ENCODE measurements around the gene DIS3L2. TPM values are rescaled to one million over a fixed set of nuclear protein-coding genes. Genes with fewer than 3 reads are reported as not detected.

DIS3L2 gene
- total and polyA plus RNA-seq, 2 of the 8 experiments (the other 6 are each of a cell fraction or from before 2014, with no cell fraction given) = 11.5 to 21.6 TPM

DNA sequence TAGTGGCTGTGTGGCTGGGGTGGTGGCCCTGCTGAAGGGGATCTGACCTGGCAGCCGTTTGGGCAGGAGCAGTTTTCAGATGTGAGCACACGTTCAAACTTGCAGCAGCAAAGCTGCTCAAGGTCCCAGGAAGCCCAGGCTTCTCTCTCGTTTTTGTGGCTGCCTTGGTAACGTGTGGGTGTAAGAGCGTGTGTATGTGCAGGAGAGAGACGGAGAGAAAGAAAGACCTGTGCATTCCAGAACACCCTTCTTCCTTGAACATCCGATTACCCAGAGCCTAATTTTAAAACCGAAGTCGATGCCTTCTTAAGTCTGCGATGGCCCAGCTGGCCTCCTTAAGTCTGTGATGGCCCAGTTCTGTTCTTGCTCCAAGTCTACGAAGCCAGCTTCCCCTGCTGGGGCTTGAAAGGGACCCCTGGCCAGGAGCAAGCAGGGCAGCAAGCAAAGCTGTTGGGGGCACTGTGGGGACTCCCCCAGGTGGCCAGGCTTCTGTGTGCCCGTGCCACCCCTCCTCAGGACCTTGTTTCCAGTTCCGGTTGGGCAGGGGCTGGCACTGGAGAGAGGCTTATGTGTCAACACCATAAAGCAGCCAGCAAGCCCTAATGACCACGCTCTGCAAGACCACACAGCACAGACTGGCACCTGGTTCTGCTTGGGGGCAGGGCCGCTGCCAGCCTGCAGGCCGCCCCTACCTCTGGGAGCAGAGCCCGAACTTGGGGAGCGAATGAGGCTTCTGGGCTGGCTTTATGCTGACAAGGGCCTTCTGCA is 361.2 kb downstream of the DIS3L2 start:
- H4K5ac ChIP-seq (ENCODE audit: insufficient read length, low read depth, low read length) = no peak overlapping the region
- no peak overlapping the region for H3K4me3 ChIP-seq (ENCODE audit: extremely low read depth in 1 of 4, insufficient read depth in 2 of 4, low read depth in 3 of 4, low read length in 4 of 4)
- H4K91ac ChIP-seq (replicated peaks; ENCODE audit: insufficient read length, low read length) = no peak overlapping the region
- no peak overlapping the region for H3K27ac ChIP-seq (ENCODE audit: low read depth, low read length)
- H4K20me1 ChIP-seq (replicated peaks in 1 of 2; ENCODE audit: control insufficient read depth in 1 of 2, insufficient read depth in 2 of 2, low read length in 2 of 2) = peaks cover 0 to 2% of the 10 kb centered on the region in 2 experiments
- WGBS, 2 experiments (ENCODE audit: extremely low coverage in 1 of 2, insufficient coverage in 1 of 2, insufficient read length in 1 of 2, insufficient replicate concordance in 2 of 2, low coverage in 1 of 2, low lambda C conversion rate in 2 of 2, missing lambda C conversion rate in 1 of 2) = 87% methylated on average over 18 of the region's 18 CpGs; no CpG with 5 or more reads in 1 of the 2 experiments
- no peak overlapping the region for H2AK5ac ChIP-seq (ENCODE audit: low read depth, low read length)
- no peak overlapping the region for H3K4ac ChIP-seq (replicated peaks; ENCODE audit: insufficient read length, low read depth, low read length)
- H2BK5ac ChIP-seq (ENCODE audit: low read depth, low read length) = no peak overlapping the region
- H3K56ac ChIP-seq (replicated peaks; ENCODE audit: insufficient read length, low read depth, low read length) = no peak overlapping the region
- no peak overlapping the region for H2BK20ac ChIP-seq (ENCODE audit: low read length)
- no peak overlapping the region for H3K18ac ChIP-seq (ENCODE audit: extremely low read depth, low read length)
- H3K79me1 ChIP-seq (ENCODE audit: low read depth, low read length) = 0 out of 2 replicates have a peak, but pooled peaks cover 2% of the 10 kb centered on the region
- H3K27me3 ChIP-seq (replicated peaks in 1 of 4; ENCODE audit: control insufficient read depth in 3 of 4, extremely low read depth in 1 of 4, insufficient read depth in 3 of 4, low read length in 3 of 4) = no peaks in the 10 kb centered on the region
- DNase-seq (ENCODE audit: low read depth in 1 of 2, low spot score in 2 of 2) = no peak
- no peak overlapping the region for H2BK12ac ChIP-seq (ENCODE audit: low read depth, low read length)
- H3K4me1 ChIP-seq (replicated peaks in 1 of 4; ENCODE audit: control insufficient read depth in 3 of 4, insufficient read depth in 4 of 4, low read length in 3 of 4) = peaks cover 0 to 10% (median 4%) of the 10 kb centered on the region in 4 experiments; a peak in 5 of 7 replicates
- H3K23me2 ChIP-seq (ENCODE audit: low read depth, low read length) = no peaks in the 10 kb centered on the region
- no peaks in the 10 kb centered on the region for H3K9me3 ChIP-seq (ENCODE audit: insufficient read depth in 2 of 2, low read depth in 1 of 2, low read length in 1 of 2)
- H3K4me2 ChIP-seq (ENCODE audit: insufficient read depth in 1 of 2, low read depth in 2 of 2, low read length in 2 of 2) = no peak overlapping the region
- H3K9ac ChIP-seq (replicated peaks in 1 of 4; ENCODE audit: extremely low read depth in 1 of 4, low read depth in 3 of 4, low read length in 3 of 4) = no peak overlapping the region
- H3K36me3 ChIP-seq (ENCODE audit: control insufficient read depth in 2 of 4, insufficient read depth in 4 of 4, low read length in 3 of 4) = no peaks in the 10 kb centered on the region
- H3K14ac ChIP-seq (ENCODE audit: insufficient read length) = no peak overlapping the region
- CTCF ChIA-PET (ENCODE audit: partially characterized antibody) = interaction anchor here (0.7 to 10.9 kb wide), 23 partner anchors 12 to 421 kb away, joined by 3 to 124 read pairs (median 4); partner anchors contain the start of gene NPPC
- H3K23ac ChIP-seq (ENCODE audit: insufficient read length) = no peak overlapping the region
- H3K79me2 ChIP-seq (ENCODE audit: control insufficient read depth in 1 of 2, insufficient read depth in 2 of 2, low read length in 2 of 2) = no peaks in the 10 kb centered on the region
- FAIRE-seq = no peak
- POLR2A ChIA-PET (ENCODE audit: partially characterized antibody) = no interaction called here
- no peak overlapping the region for H2BK15ac ChIP-seq (ENCODE audit: low read length)
- no peak overlapping the region for H2BK120ac ChIP-seq (replicated peaks; ENCODE audit: low read depth, low read length)
- H2AFZ ChIP-seq (ENCODE audit: low read length) = no peak overlapping the region
- H4K8ac ChIP-seq (ENCODE audit: extremely low read depth, insufficient read depth, low read length) = no peak overlapping the region
- TF ChIP-seq CBX8 (IDR thresholded peaks at IDR 0.05; ENCODE audit: borderline replicate concordance, low read depth, low read length) (no peak), BCL11A (IDR thresholded peaks at IDR 0.05; ENCODE audit: low read depth in 2 of 2, low read length in 2 of 2) (no peak), ATF2 (IDR thresholded peaks at IDR 0.05; ENCODE audit: low read length) (no peak)
- TF ChIP-seq, protein P1, sequence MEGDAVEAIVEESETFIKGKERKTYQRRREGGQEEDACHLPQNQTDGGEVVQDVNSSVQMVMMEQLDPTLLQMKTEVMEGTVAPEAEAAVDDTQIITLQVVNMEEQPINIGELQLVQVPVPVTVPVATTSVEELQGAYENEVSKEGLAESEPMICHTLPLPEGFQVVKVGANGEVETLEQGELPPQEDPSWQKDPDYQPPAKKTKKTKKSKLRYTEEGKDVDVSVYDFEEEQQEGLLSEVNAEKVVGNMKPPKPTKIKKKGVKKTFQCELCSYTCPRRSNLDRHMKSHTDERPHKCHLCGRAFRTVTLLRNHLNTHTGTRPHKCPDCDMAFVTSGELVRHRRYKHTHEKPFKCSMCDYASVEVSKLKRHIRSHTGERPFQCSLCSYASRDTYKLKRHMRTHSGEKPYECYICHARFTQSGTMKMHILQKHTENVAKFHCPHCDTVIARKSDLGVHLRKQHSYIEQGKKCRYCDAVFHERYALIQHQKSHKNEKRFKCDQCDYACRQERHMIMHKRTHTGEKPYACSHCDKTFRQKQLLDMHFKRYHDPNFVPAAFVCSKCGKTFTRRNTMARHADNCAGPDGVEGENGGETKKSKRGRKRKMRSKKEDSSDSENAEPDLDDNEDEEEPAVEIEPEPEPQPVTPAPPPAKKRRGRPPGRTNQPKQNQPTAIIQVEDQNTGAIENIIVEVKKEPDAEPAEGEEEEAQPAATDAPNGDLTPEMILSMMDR (IDR thresholded peaks at IDR 0.05; ENCODE audit: control extremely low read depth in 1 of 3, insufficient read depth in 1 of 3, low read depth in 1 of 3, low read length in 3 of 3) = no peak

All from H1 (cell line).